Suprapubic skin (tissue), 3 donors: ENCODE measurements around the gene ZNF385A.

ENCODE experiments used
- POLR2A ChIP-seq, 2 donors: fragments of 450-650 bp; IDR thresholded peaks; one replicate each; pipeline ENCODE4 v1.6.1; 2017; ENCODE audit warnings: antibody characterized with exemption in 2 of 2, mild to moderate bottlenecking in 2 of 2, moderate library complexity in 2 of 2
- TF ChIP-seq, protein P1 (sequence below), 2 donors: fragments of 200-600 bp in 1 of 2; fragments of 450-650 bp in 1 of 2; sonication (generic) in 1 of 2; IDR thresholded peaks; one replicate each; pipeline ENCODE4 v1.5.1; 2016 to 2019; ENCODE audit warnings: antibody characterized with exemption in 2 of 2, mild to moderate bottlenecking in 1 of 2, moderate library complexity in 1 of 2

DNA sequence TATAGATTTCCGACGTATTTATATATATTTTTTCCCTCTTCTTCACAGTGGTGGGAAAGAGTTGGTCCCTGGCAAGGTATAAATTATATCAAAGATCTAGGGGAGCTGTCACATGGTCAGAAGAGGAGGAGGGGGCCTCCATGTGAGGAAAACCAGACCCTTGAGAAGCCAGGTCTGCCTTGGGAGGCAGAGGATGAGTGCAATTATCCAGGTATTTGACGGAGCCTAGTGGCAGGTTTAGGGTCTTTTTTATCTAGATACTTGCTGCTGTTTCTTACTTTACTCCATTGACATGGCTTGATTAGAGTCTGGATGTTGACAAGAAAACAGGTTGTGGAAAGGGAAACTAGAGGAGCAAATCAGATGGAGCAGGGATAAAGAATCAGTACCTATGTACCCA lies 54.1 kb downstream of the ZNF385A start:
- TF ChIP-seq, protein P1, sequence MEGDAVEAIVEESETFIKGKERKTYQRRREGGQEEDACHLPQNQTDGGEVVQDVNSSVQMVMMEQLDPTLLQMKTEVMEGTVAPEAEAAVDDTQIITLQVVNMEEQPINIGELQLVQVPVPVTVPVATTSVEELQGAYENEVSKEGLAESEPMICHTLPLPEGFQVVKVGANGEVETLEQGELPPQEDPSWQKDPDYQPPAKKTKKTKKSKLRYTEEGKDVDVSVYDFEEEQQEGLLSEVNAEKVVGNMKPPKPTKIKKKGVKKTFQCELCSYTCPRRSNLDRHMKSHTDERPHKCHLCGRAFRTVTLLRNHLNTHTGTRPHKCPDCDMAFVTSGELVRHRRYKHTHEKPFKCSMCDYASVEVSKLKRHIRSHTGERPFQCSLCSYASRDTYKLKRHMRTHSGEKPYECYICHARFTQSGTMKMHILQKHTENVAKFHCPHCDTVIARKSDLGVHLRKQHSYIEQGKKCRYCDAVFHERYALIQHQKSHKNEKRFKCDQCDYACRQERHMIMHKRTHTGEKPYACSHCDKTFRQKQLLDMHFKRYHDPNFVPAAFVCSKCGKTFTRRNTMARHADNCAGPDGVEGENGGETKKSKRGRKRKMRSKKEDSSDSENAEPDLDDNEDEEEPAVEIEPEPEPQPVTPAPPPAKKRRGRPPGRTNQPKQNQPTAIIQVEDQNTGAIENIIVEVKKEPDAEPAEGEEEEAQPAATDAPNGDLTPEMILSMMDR (IDR thresholded peaks at IDR 0.05), result no peak
- no peak for TF ChIP-seq POLR2A (IDR thresholded peaks at IDR 0.05)
